Spleen (tissue), 11 donors: ENCODE data around the gene SSNA1. TPM values are rescaled to one million over a fixed set of nuclear protein-coding genes. Genes with fewer than 3 reads are reported as not detected.
A peak's percentile ranks its signal among the peaks of the same experiment; 100 is the strongest.

Experiments
- DNase-seq: peaks from one replicate; pipeline ENCODE4 v3.0.0-alpha.2; 2020
- H3K27ac ChIP-seq, 8 donors: fragments of 200-600 bp; sonication (generic) in 7 of 8; 1 replicate in 4 of 8; 2 replicates in 4 of 8; pipeline versions ENCODE4 v1.5.0 to v1.8.0; 2016 to 2021; ENCODE audit warnings: inconsistent platforms in 4 of 8, mild to moderate bottlenecking in 4 of 8, moderate library complexity in 1 of 8
- H3K27me3 ChIP-seq, 7 donors: fragments of 200-600 bp; sonication (generic) in 6 of 7; replicated peaks in 1 of 7; 1 replicate in 4 of 7; 2 replicates in 3 of 7; pipeline versions ENCODE4 v1.5.0 to v1.8.0; 2016 to 2021; ENCODE audit warnings: inconsistent platforms in 3 of 7, mild to moderate bottlenecking in 1 of 7
- H3K36me3 ChIP-seq, 6 donors: fragments of 200-600 bp; sonication (generic) in 5 of 6; 1 replicate in 4 of 6; 2 replicates in 2 of 6; pipeline versions ENCODE4 v1.5.0 to v1.8.0; 2016 to 2021; ENCODE audit warnings: inconsistent platforms in 2 of 6
- H3K4me1 ChIP-seq, 6 donors: fragments of 200-600 bp; sonication (generic) in 5 of 6; 1 replicate in 3 of 6; 2 replicates in 3 of 6; pipeline versions ENCODE4 v1.5.0 to v1.8.0; 2016 to 2021; ENCODE audit warnings: inconsistent platforms in 3 of 6
- H3K4me3 ChIP-seq, 8 donors: fragments of 200-600 bp; sonication (generic) in 7 of 8; 1 replicate in 4 of 8; 2 replicates in 4 of 8; pipeline versions ENCODE4 v1.5.0 to v1.8.0; 2016 to 2021; ENCODE audit warnings: inconsistent platforms in 4 of 8, mild to moderate bottlenecking in 4 of 8, moderate library complexity in 2 of 8
- H3K9me3 ChIP-seq, 8 donors: fragments of 200-600 bp; sonication (generic) in 7 of 8; 1 replicate in 4 of 8; 2 replicates in 4 of 8; pipeline versions ENCODE4 v1.5.0 to v1.8.0; 2016 to 2021; ENCODE audit warnings: inconsistent platforms in 4 of 8
- CTCF ChIP-seq, 11 experiments: fragments of 200-600 bp in 7 of 11; fragments of 450-650 bp in 4 of 11; sonication (generic) in 4 of 11; IDR thresholded peaks in 8 of 11; conservative IDR thresholded peaks in 3 of 11; 1 replicate in 7 of 11; 2 replicates in 4 of 11; pipeline versions ENCODE4 v1.4.0 to v1.8.0; 2016 to 2021; ENCODE audit warnings: antibody characterized with exemption in 11 of 11, inconsistent platforms in 4 of 11, mild to moderate bottlenecking in 1 of 11
- POLR2A ChIP-seq, 3 donors: fragments of 450-650 bp; IDR thresholded peaks; one replicate each; pipeline ENCODE4 v1.5.1; 2017; ENCODE audit warnings: antibody characterized with exemption in 3 of 3, mild to moderate bottlenecking in 1 of 3
- POLR2AphosphoS5 ChIP-seq, 3 donors: sonication (generic); formaldehyde crosslinking; IDR thresholded peaks; one replicate each; pipeline ENCODE4 v1.5.1; 2017; ENCODE audit warnings: antibody characterized with exemption in 3 of 3
- WGBS, 5 donors: extraction: QIAGEN DNeasy Blood & Tissue Kit in 3 of 5; methylation state at CpG; one replicate each; pipeline versions ENCODE4 v1.1.5 to v1.1.7; 2013 to 2018; 5-methylcytosine and 5-hydroxymethylcytosine counted together
- intact Hi-C: fragments of 100-400 bp; cut with DNase I; formaldehyde crosslinking; loops from one replicate; pipeline ENCODE4 v1.15.0; 2023; ENCODE audit warnings: low total_unique reads
- polyA plus RNA-seq, 3 donors: library from polyadenylated mRNA; stranded (reverse); fragments of 200-250 nt; gene quantifications; one replicate each; pipeline ENCODE4 v1.2.1, GENCODE V29; 2013
- total RNA-seq, 7 donors: library from RNA; depleted of rRNA in 3 of 7; stranded (reverse); fragments of >200 nt in 3 of 7; fragmentation: NEBNext Ultra II Directional in 4 of 7; extraction: Animal tissue kit (Norgen Biotek cat#: 25700) in 4 of 7; gene quantifications; one replicate each; pipeline versions ENCODE4 v1.1.0 to v1.2.1, GENCODE V29; 2016 to 2021
- donor health status: healthy with polysubstance abuse.
- donor health status: DM: no; HTN: no; CAD: no; lungs with moderate emphysema.
- donor health status: DM: no; HTN: no; CAD: no.
- donor health status: Bipolar disorder and iron deficiency.
- donor health status: healthy.
- donor health status: DM: no; HTN: no; CAD: no.
- donor health status: DM: yes; HTN: yes; CAD: no.

Gene SSNA1
- total and polyA plus RNA-seq, 10 donors: 38.2 to 109 (median 48.0) TPM

DNA sequence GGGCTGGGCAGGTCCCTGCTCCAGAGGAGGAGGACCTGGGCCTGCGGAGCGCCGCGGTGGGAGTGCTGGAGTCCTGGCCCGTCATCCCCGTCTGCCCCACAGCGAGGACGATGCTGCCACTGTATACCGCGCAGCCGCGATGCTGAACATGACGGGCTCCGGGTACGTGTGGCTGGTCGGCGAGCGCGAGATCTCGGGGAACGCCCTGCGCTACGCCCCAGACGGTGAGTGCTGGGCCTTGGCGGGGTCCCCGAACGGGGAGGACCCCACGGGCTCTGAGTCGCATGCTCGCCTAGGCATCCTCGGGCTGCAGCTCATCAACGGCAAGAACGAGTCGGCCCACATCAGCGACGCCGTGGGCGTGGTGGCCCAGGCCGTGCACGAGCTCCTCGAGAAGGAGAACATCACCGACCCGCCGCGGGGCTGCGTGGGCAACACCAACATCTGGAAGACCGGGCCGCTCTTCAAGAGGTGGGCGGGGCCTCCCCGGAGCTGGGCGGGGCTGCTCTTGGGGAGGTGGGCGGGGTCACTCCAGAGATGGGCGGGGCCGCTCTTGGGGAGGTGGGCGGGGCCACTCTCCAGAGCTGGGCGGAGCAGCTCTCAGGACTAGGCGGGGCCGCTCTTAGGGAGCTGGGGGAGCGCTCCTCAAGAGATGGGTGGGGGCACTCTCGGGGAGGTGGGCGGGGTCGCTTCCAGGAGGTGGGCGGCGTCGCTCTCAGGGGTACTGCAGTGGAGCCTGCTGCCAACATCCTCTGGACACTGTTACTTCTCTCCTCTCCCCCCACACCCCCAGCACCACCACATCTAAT, 31.7 kb upstream of the SSNA1 start:
- Histone ChIP-seq H3K27me3 (peaks cover 3 to 75% (median 63%) of the 10 kb centered on the region in 7 donors), H3K4me1 (peaks cover 0 to 32% (median 10%) of the 10 kb centered on the region in 6 donors), H3K27ac (no peak overlapping the region), H3K4me3 (peak overlapping the region in 5 of 8 donors; percentile 17 to 55 (median 19)), H3K9me3 (no peaks in the 10 kb centered on the region), H3K36me3 (no peaks in the 10 kb centered on the region)
- intact Hi-C loops: no loop called here
- TF ChIP-seq POLR2AphosphoS5 (IDR thresholded peaks at IDR 0.05) (no peak), POLR2A (IDR thresholded peaks at IDR 0.05) (no peak), CTCF (IDR thresholded peaks at IDR 0.05 in 8 of 11, conservative IDR thresholded peaks at IDR 0.05 in 3 of 11) (no peak)
- no peak for DNase-seq
- 0 to 11% (median 4%) methylated on average over 12 to 65 of the region's 65 CpGs for WGBS, 5 donors

DNA sequence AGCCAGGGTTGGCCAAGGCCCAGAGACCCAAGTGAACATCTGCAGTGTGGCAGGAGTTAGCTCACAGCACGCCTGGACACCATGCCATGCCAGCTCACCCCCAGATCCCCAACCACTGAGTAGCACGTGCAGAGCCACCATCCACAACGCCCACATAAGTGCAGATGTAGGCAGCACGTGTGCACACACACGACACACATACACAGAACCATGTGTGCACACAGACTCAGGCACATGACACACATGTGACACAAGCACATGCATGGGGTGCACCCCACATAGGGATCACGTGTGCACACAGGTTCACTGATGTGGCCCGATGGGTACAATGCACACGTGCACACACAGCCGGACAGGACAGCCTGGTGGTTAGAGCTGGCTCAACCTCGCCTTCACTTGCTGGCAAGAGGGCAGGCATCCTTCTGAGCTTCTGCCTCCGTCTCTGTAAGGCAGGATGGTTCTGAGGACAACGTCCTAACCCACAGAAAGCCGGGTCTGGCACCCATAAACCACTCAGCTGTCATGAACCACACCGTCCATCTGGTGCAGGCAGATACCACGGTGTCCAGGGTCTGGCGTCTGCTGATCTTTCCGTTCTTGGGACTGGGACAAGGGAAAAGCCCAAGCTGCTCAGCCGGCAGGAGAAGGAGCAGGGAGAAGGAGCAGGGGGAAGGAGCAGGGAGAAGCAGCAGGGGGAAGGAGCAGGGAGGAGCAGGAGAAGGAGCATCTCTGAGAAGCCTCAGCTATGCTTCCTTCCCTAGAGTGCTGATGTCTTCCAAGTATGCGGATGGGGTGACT, 30.7 kb upstream of the SSNA1 start:
- TF ChIP-seq CTCF (IDR thresholded peaks at IDR 0.05 in 8 of 11, conservative IDR thresholded peaks at IDR 0.05 in 3 of 11) (no peak), POLR2A (IDR thresholded peaks at IDR 0.05) (no peak), POLR2AphosphoS5 (IDR thresholded peaks at IDR 0.05) (no peak)
- Histone ChIP-seq H3K27me3 (peaks cover 3 to 85% (median 74%) of the 10 kb centered on the region in 7 donors), H3K4me3 (no peak overlapping the region), H3K9me3 (no peaks in the 10 kb centered on the region), H3K4me1 (peaks cover 3 to 42% (median 20%) of the 10 kb centered on the region in 6 donors), H3K36me3 (no peaks in the 10 kb centered on the region), H3K27ac (no peak overlapping the region)
- no peak for DNase-seq
- intact Hi-C loops: no loop called here
- WGBS, 5 donors: 49 to 72% (median 64%) methylated on average over 15 to 19 of the region's 19 CpGs

DNA sequence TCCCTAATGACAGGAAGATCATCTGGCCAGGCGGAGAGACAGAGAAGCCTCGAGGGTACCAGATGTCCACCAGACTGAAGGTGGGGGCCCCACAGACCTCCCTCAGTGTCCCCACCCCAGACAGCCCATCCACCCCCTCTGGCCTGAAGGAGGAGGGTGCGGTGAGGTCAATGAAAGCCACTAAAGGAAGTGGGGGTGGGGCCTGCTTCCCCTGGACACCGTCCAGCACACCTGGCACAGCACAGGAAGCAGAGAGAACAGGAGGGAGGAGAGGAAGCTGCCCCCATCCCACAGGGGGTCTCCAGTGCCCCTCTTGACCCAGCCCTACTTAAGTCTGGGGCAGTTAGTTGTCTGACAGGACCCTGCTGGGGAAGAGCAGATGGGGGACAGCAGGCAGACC, 29.9 kb upstream of the SSNA1 start:
- peaks cover 5 to 51% (median 27%) of the 10 kb centered on the region in 6 donors for H3K4me1 ChIP-seq
- H3K36me3 ChIP-seq: no peaks in the 10 kb centered on the region
- no peak overlapping the region for H3K4me3 ChIP-seq
- no peak for TF ChIP-seq POLR2A (IDR thresholded peaks at IDR 0.05)
- TF ChIP-seq POLR2AphosphoS5 (IDR thresholded peaks at IDR 0.05): no peak
- 16 to 31% (median 18%) methylated on average over 4 of the region's 4 CpGs for WGBS, 5 donors
- no peak for DNase-seq
- intact Hi-C loops: no loop called here
- H3K27me3 ChIP-seq: peaks cover 5 to 93% (median 82%) of the 10 kb centered on the region in 7 donors
- H3K9me3 ChIP-seq: no peaks in the 10 kb centered on the region
- no peak overlapping the region for H3K27ac ChIP-seq

DNA sequence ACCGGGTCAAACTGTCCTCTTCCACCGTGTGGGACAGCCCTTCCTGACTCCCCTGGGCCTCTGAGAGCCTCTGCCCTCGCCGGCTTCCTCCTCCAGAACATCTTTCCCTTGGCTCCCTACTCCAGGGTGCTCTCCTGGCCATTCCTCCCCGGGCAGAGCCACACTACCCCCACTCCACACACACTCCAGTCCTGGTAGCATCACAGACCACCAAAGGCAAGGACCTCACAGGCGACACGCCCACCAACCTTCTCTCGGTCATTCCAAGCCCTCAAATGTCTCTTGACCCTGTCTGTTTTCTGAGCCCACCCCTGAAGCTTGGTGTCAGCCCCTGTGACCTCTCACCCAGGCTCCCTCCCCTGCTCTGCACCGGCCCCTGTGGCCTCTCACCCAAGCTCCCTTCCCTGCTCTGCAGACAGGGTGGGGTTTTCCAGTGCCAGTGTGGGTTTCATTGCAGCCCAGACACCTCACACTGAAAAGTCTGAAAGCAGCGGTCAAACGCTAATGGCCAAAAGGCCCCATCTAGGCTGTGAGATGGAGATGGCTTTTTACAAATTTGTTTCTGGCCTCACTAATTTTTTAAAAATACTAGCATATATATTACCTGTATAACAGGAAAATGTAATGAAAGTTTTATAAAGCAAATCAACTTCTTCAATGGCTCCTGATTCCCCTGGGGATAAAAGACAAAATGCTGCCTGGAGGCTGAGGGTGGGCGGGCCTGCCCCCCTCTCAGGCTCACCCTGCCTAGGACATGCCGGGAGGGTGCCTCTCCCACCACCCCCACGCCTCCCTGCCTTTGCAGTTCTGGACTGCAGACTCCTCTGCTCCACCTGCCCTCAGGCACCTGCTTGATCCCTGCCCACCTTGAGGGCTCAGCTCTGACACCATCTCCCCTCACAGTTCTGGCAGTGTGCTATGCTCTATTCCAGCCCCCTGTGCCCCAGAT, 29.1 kb upstream of the SSNA1 start:
- Histone ChIP-seq H3K4me3 (no peak overlapping the region), H3K4me1 (peaks cover 5 to 51% (median 27%) of the 10 kb centered on the region in 6 donors), H3K27me3 (peaks cover 5 to 100% (median 89%) of the 10 kb centered on the region in 7 donors), H3K27ac (no peak overlapping the region), H3K36me3 (no peaks in the 10 kb centered on the region), H3K9me3 (no peaks in the 10 kb centered on the region)
- DNase-seq: no peak
- 29 to 48% (median 37%) methylated on average over 14 of the region's 14 CpGs for WGBS, 5 donors
- TF ChIP-seq POLR2A (IDR thresholded peaks at IDR 0.05) (no peak), CTCF (IDR thresholded peaks at IDR 0.05 in 8 of 11, conservative IDR thresholded peaks at IDR 0.05 in 3 of 11) (no peak), POLR2AphosphoS5 (IDR thresholded peaks at IDR 0.05) (no peak)
- intact Hi-C loops: no loop called here
